Occipital lobe (tissue), 2 donors: ENCODE measurements around the gene PLEKHJ1. TPM values are rescaled to one million over a fixed set of nuclear protein-coding genes. Genes with fewer than 3 reads are reported as not detected.
A peak's percentile ranks its signal among the peaks of the same experiment; 100 is the strongest.

Experiments
- DNase-seq: peaks from one replicate; lab custom pipeline; 2025; lab: John Stamatoyannopoulos, UW
- total RNA-seq: library from RNA; depleted of rRNA; stranded (reverse); fragments of >200 nt; gene quantifications from one replicate; pipeline ENCODE4 v1.2.3, GENCODE V29; 2014

PLEKHJ1 gene
- total RNA-seq, 1 donor from 2014 or later: 35.7 TPM

- DNase-seq: no peak
These were observed 34.0 kb upstream of the PLEKHJ1 start for GRCh38 chr19:2270157-2270422.

- DNase-seq: peak; percentile 97
These were observed 33.4 kb upstream of the PLEKHJ1 start for GRCh38 chr19:2269244-2270156.

- DNase-seq: no peak
These were observed 32.7 kb upstream of the PLEKHJ1 start for GRCh38 chr19:2268861-2269243.

GRCh38 chr19:2268480-2268830 lies 32.3 kb upstream of the PLEKHJ1 start:
- no peak for DNase-seq

- peak; percentile 62 for DNase-seq
These were observed 30.3 kb upstream of the PLEKHJ1 start for GRCh38 chr19:2266183-2266993.

GRCh38 chr19:2261438-2262172 lies 25.5 kb upstream of the PLEKHJ1 start:
- DNase-seq: no peak

- DNase-seq: no peak
These were observed 24.2 kb upstream of the PLEKHJ1 start for GRCh38 chr19:2260341-2260805.

- no peak for DNase-seq
These were observed 23.2 kb upstream of the PLEKHJ1 start for GRCh38 chr19:2259336-2259735.

GRCh38 chr19:2255982-2256685 lies 20.0 kb upstream of the PLEKHJ1 start, which contains the start of gene JSRP1:
JSRP1 (minus strand) TSS chr19:2256417; CDS start chr19:2255314, 1,103 bp downstream.
- DNase-seq: no peak

- DNase-seq: no peak
These were observed 19.1 kb upstream of the PLEKHJ1 start for GRCh38 chr19:2255112-2255845.

- no peak for DNase-seq
These were observed 18.1 kb upstream of the PLEKHJ1 start for GRCh38 chr19:2254064-2254872.

- DNase-seq: no peak
These were observed 17.3 kb upstream of the PLEKHJ1 start for GRCh38 chr19:2253106-2254063.

GRCh38 chr19:2252797-2253105 lies 16.6 kb upstream of the PLEKHJ1 start:
- DNase-seq: no peak

- DNase-seq: no peak
These were observed 16.1 kb upstream of the PLEKHJ1 start for GRCh38 chr19:2252055-2252796.

GRCh38 chr19:2251106-2252054 lies 15.3 kb upstream of the PLEKHJ1 start:
- no peak for DNase-seq

- DNase-seq: no peak
These were observed 14.6 kb upstream of the PLEKHJ1 start for GRCh38 chr19:2250766-2251105.
